Right lobe of liver (tissue), 4 donors: Measurements from ENCODE around the gene EIF4A3.
A peak's percentile ranks its signal among the peaks of the same experiment; 100 is the strongest.

Source experiments
- POLR2A ChIP-seq: fragments of 450-650 bp; IDR thresholded peaks from one replicate; pipeline ENCODE4 v1.6.1; 2017; ENCODE audit warnings: antibody characterized with exemption, mild to moderate bottlenecking
- TF ChIP-seq, protein P1 (sequence below), 4 donors: fragments of 200-600 bp in 3 of 4; fragments of 450-650 bp in 1 of 4; IDR thresholded peaks; one replicate each; pipeline versions ENCODE4 v1.5.1 to v1.8.0; 2016 to 2022; ENCODE audit warnings: antibody characterized with exemption in 4 of 4, mild to moderate bottlenecking in 2 of 4
- donor health status: DM: no; HTN: no; CAD: no.
- donor health status: DM: no; HTN: no; CAD: no.
- donor health status: DM: no; HTN: yes; CAD: no.

DNA sequence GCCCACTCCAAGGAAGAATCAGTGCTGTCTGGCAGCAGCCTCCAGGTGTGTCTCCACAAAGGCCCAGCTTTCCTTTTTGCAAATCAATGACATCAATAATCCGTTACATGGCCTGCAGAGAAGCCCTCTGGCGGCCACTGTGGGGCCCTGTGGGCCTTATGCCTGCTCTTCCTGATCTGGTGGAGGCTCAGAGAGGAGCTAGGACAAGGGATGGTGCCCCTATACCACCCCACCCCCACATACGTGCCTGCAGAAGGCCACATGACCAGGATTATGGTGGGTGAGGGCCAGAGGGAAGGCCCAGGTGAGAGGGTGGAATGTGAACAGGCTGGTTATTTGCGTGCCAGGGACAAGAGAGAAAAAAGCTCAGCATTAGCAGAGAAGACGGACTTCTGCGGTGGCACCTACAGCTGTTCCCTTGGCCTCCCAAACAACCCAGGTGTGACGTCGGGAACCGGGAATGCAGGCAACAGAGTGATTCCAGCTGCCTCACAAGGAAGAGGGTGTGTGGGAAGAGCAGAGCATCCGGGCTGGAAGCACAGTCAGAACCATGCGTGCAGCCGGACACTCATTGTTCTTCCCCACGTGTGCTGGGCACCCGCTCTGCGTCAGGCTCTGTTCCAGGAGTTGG, 22.5 kb downstream of the EIF4A3 start:
- TF ChIP-seq, protein P1, sequence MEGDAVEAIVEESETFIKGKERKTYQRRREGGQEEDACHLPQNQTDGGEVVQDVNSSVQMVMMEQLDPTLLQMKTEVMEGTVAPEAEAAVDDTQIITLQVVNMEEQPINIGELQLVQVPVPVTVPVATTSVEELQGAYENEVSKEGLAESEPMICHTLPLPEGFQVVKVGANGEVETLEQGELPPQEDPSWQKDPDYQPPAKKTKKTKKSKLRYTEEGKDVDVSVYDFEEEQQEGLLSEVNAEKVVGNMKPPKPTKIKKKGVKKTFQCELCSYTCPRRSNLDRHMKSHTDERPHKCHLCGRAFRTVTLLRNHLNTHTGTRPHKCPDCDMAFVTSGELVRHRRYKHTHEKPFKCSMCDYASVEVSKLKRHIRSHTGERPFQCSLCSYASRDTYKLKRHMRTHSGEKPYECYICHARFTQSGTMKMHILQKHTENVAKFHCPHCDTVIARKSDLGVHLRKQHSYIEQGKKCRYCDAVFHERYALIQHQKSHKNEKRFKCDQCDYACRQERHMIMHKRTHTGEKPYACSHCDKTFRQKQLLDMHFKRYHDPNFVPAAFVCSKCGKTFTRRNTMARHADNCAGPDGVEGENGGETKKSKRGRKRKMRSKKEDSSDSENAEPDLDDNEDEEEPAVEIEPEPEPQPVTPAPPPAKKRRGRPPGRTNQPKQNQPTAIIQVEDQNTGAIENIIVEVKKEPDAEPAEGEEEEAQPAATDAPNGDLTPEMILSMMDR (IDR thresholded peaks at IDR 0.05): peak; percentile 40 to 47 (median 44)
- no peak for TF ChIP-seq POLR2A
